H1 (cell line): Measurements from ENCODE around the gene C16orf54. TPM values are rescaled to one million over a fixed set of nuclear protein-coding genes. Genes with fewer than 3 reads are reported as not detected.
A peak's percentile ranks its signal among the peaks of the same experiment; 100 is the strongest.

ENCODE experiments used
- CTCF ChIA-PET: fragments of 300-600 bp; sonication (Branson Sonifier 250); formaldehyde crosslinking; loops from one replicate; lab custom pipeline; 2021; ENCODE audit not compliant: partially characterized antibody; lab: Charles Lee
- POLR2A ChIA-PET: fragments of 300-600 bp; sonication (Branson Sonifier 250); formaldehyde crosslinking; loops from one replicate; lab custom pipeline; 2021; ENCODE audit warnings: inconsistent platforms; ENCODE audit not compliant: partially characterized antibody; lab: Charles Lee
- DNase-seq, 2 experiments: peaks; one replicate each; pipeline versions ENCODE4 v3.0.0 to v3.0.0-alpha.2; 2010 to 2022; ENCODE audit warnings: low spot score in 2 of 2, low read depth in 1 of 2, mixed read lengths in 1 of 2
- FAIRE-seq: peaks from 2 replicates; lab custom pipeline; 2011; peaks lifted over from hg19 to GRCh38; lab: Jason Lieb, UNC
- H2AFZ ChIP-seq: 2 replicates; pipeline ENCODE4 v1.8.1; 2012; ENCODE audit warnings: low read length, inconsistent platforms
- H2AK5ac ChIP-seq: 2 replicates; pipeline ENCODE4 v1.6.1; 2013; ENCODE audit warnings: low read depth, low read length
- H2BK120ac ChIP-seq: replicated peaks from 2 replicates; pipeline ENCODE3; 2013; ENCODE audit warnings: low read depth, low read length, inconsistent platforms
- H2BK12ac ChIP-seq: 2 replicates; pipeline ENCODE4 v1.6.1; 2013; ENCODE audit warnings: low read depth, low read length
- H2BK15ac ChIP-seq: 2 replicates; pipeline ENCODE4 v1.6.1; 2013; ENCODE audit warnings: low read length
- H2BK20ac ChIP-seq: 2 replicates; pipeline ENCODE4 v1.6.1; 2013; ENCODE audit warnings: low read length
- H2BK5ac ChIP-seq: 2 replicates; pipeline ENCODE4 v1.6.1; 2013; ENCODE audit warnings: low read depth, low read length
- H3K14ac ChIP-seq: 2 replicates; pipeline ENCODE4 v1.6.1; 2013; ENCODE audit warnings: inconsistent platforms; ENCODE audit not compliant: insufficient read length
- H3K18ac ChIP-seq: 2 replicates; pipeline ENCODE4 v1.6.1; 2013; ENCODE audit warnings: low read length; ENCODE audit errors: extremely low read depth
- H3K23ac ChIP-seq: 2 replicates; pipeline ENCODE4 v1.6.1; 2013; ENCODE audit warnings: inconsistent platforms; ENCODE audit not compliant: insufficient read length
- H3K23me2 ChIP-seq: 2 replicates; pipeline ENCODE4 v1.6.1; 2013; ENCODE audit warnings: low read depth, low read length
- H3K27ac ChIP-seq: 2 replicates; pipeline ENCODE4 v1.6.1; 2011; ENCODE audit warnings: low read depth, low read length, inconsistent platforms
- H3K27me3 ChIP-seq, 4 experiments: replicated peaks in 1 of 4; 1 replicate in 1 of 4; 2 replicates in 3 of 4; pipeline versions ENCODE4 v1.6.1 to v1.8.1; 2011 to 2013; ENCODE audit warnings: low read length in 3 of 4, mild to moderate bottlenecking in 3 of 4, inconsistent platforms in 2 of 4, mixed read lengths in 2 of 4, moderate library complexity in 1 of 4; ENCODE audit not compliant: control insufficient read depth in 3 of 4, insufficient read depth in 3 of 4; ENCODE audit errors: extremely low read depth in 1 of 4
- H3K36me3 ChIP-seq, 4 experiments: 2 replicates each; pipeline versions ENCODE4 v1.6.1 to v1.8.1; 2011 to 2013; ENCODE audit warnings: mild to moderate bottlenecking in 4 of 4, low read length in 3 of 4, moderate library complexity in 2 of 4, control low read depth in 1 of 4, inconsistent platforms in 1 of 4; ENCODE audit not compliant: insufficient read depth in 4 of 4, control insufficient read depth in 2 of 4
- H3K4ac ChIP-seq: replicated peaks from 2 replicates; pipeline ENCODE3; 2013; ENCODE audit warnings: low read length, low read depth, mixed read lengths, inconsistent platforms; ENCODE audit not compliant: insufficient read length
- H3K4me1 ChIP-seq, 4 experiments: replicated peaks in 1 of 4; 1 replicate in 1 of 4; 2 replicates in 3 of 4; pipeline versions ENCODE4 v1.6.1 to v1.8.1; 2011 to 2013; ENCODE audit warnings: low read length in 3 of 4, inconsistent platforms in 2 of 4, mixed read lengths in 1 of 4; ENCODE audit not compliant: insufficient read depth in 4 of 4, control insufficient read depth in 3 of 4
- H3K4me2 ChIP-seq, 2 experiments: 2 replicates each; pipeline versions ENCODE4 v1.6.1 to v1.8.1; 2011 to 2013; ENCODE audit warnings: low read depth in 2 of 2, low read length in 2 of 2, control low read depth in 1 of 2, inconsistent platforms in 1 of 2, mild to moderate bottlenecking in 1 of 2; ENCODE audit not compliant: insufficient read depth in 1 of 2
- H3K4me3 ChIP-seq, 4 experiments: fragments of 200-600, 300-600 bp in 1 of 4; sonication (generic), shearing (Covaris generic), sonication (Bioruptor Twin) in 1 of 4; 2 replicates each; pipeline versions ENCODE4 v1.5.1 to v1.8.1; 2011 to 2016; ENCODE audit warnings: low read length in 4 of 4, low read depth in 3 of 4, control low read depth in 2 of 4, inconsistent platforms in 2 of 4, mild to moderate bottlenecking in 2 of 4, mixed read lengths in 1 of 4, moderate library complexity in 1 of 4; ENCODE audit not compliant: insufficient read depth in 2 of 4; ENCODE audit errors: extremely low read depth in 1 of 4
- H3K56ac ChIP-seq: replicated peaks from 2 replicates; pipeline ENCODE3; 2013; ENCODE audit warnings: low read depth, mild to moderate bottlenecking, mixed read lengths, low read length, inconsistent platforms; ENCODE audit not compliant: insufficient read length
- H3K79me1 ChIP-seq: 2 replicates; pipeline ENCODE4 v1.6.1; 2013; ENCODE audit warnings: low read depth, low read length, control low read depth
- H3K79me2 ChIP-seq, 2 experiments: 2 replicates each; pipeline versions ENCODE4 v1.6.1 to v1.8.1; 2012 to 2013; ENCODE audit warnings: low read length in 2 of 2, mild to moderate bottlenecking in 2 of 2, inconsistent platforms in 1 of 2; ENCODE audit not compliant: insufficient read depth in 2 of 2, control insufficient read depth in 1 of 2
- H3K9ac ChIP-seq, 4 experiments: replicated peaks in 1 of 4; 1 replicate in 1 of 4; 2 replicates in 3 of 4; pipeline versions ENCODE4 v1.6.1 to v1.8.1; 2011 to 2013; ENCODE audit warnings: low read depth in 3 of 4, low read length in 3 of 4, control low read depth in 2 of 4, mild to moderate bottlenecking in 2 of 4, moderate library complexity in 2 of 4, inconsistent platforms in 1 of 4; ENCODE audit errors: extremely low read depth in 1 of 4
- H3K9me3 ChIP-seq, 2 experiments: 2 replicates each; pipeline versions ENCODE4 v1.6.1 to v1.8.1; 2012 to 2013; ENCODE audit warnings: mild to moderate bottlenecking in 2 of 2, moderate library complexity in 2 of 2, control low read depth in 1 of 2, inconsistent platforms in 1 of 2, low read depth in 1 of 2, low read length in 1 of 2, mixed read lengths in 1 of 2; ENCODE audit not compliant: insufficient read depth in 2 of 2
- H4K20me1 ChIP-seq, 2 experiments: replicated peaks in 1 of 2; 2 replicates each; pipeline versions ENCODE3 to v1.8.1; 2011 to 2013; ENCODE audit warnings: inconsistent platforms in 2 of 2, low read length in 2 of 2, mild to moderate bottlenecking in 1 of 2; ENCODE audit not compliant: insufficient read depth in 2 of 2, control insufficient read depth in 1 of 2
- H4K5ac ChIP-seq: 2 replicates; pipeline ENCODE4 v1.6.1; 2013; ENCODE audit warnings: low read length, low read depth, mixed read lengths, inconsistent platforms; ENCODE audit not compliant: insufficient read length
- H4K8ac ChIP-seq: 2 replicates; pipeline ENCODE4 v1.8.0; 2013; ENCODE audit warnings: mild to moderate bottlenecking, moderate library complexity, low read length, inconsistent platforms; ENCODE audit not compliant: insufficient read depth; ENCODE audit errors: extremely low read depth
- H4K91ac ChIP-seq: replicated peaks from 2 replicates; pipeline ENCODE3; 2013; ENCODE audit warnings: low read length, mixed read lengths, inconsistent platforms; ENCODE audit not compliant: insufficient read length
- WGBS, 2 experiments: shearing (Covaris generic) in 1 of 2; methylation state at CpG; one replicate each; pipeline versions ENCODE4 v1.1.6 to v1.1.7; 2013 to 2015; ENCODE audit warnings: low lambda C conversion rate in 2 of 2, mixed read lengths in 2 of 2, inconsistent platforms in 1 of 2, low coverage in 1 of 2, missing lambda C conversion rate in 1 of 2; ENCODE audit not compliant: insufficient replicate concordance in 2 of 2, insufficient coverage in 1 of 2, insufficient read length in 1 of 2; ENCODE audit errors: extremely low coverage in 1 of 2, missing lambda C conversion rate in 1 of 2; 5-methylcytosine and 5-hydroxymethylcytosine counted together
- polyA plus RNA-seq, 7 experiments: library from polyadenylated mRNA; depleted of rRNA in 3 of 7; stranded (reverse) in 5 of 7; unstranded in 2 of 7; fragments of >200 nt in 5 of 7; fragments of 200-250 nt in 2 of 7; gene quantifications; 1 replicate in 5 of 7; 2 replicates in 1 of 7; 4 replicates in 1 of 7; pipeline versions ENCODE4 v1.2.1 to v1.2.3, GENCODE V29; 2011 to 2013; ENCODE audit warnings: missing spikeins in 2 of 7, mixed read lengths in 2 of 7
- total RNA-seq: library from RNA; stranded (reverse); fragmentation: NEBNext Ultra II Directional; extraction: Animal tissue kit (Norgen Biotek cat#: 25700); gene quantifications from 2 replicates; pipeline ENCODE4 v1.2.1, GENCODE V29; 2021

C16orf54 gene
- total and polyA plus RNA-seq, 2 of the 8 experiments (the other 6 are each of a cell fraction or from before 2014, with no cell fraction given), result not detected

GRCh38 chr16:29760567-29761279, 14.9 kb upstream of the C16orf54 start:
- H3K4me2 ChIP-seq, result no peak overlapping the region
- H3K4ac ChIP-seq, result no peak overlapping the region
- H3K18ac ChIP-seq, result no peak overlapping the region; the same call in 1 of the 2 replicates
- no peaks in the 10 kb centered on the region for H3K79me1 ChIP-seq
- no peak overlapping the region for H3K9ac ChIP-seq
- H3K23ac ChIP-seq, result no peak overlapping the region
- H2BK12ac ChIP-seq, result no peak overlapping the region
- no peak overlapping the region for H2BK20ac ChIP-seq
- H4K8ac ChIP-seq, result no peak overlapping the region
- H3K14ac ChIP-seq, result no peak overlapping the region
- WGBS, 2 experiments, result 73% methylated on average over 9 of the region's 9 CpGs; no CpG with 5 or more reads in 1 of the 2 experiments
- POLR2A ChIA-PET, result interaction anchor here (1.0 to 2.2 kb wide), 7 partner anchors 9 to 46 kb away, joined by 3 to 8 read pairs (median 4); no protein-coding TSS in a partner anchor
- no peaks in the 10 kb centered on the region for H3K9me3 ChIP-seq
- no peaks in the 10 kb centered on the region for H3K4me1 ChIP-seq
- no peak for FAIRE-seq
- DNase-seq, result no peak
- no peaks in the 10 kb centered on the region for H4K20me1 ChIP-seq
- no peak overlapping the region for H2AK5ac ChIP-seq
- H3K27me3 ChIP-seq, result no peaks in the 10 kb centered on the region
- H2BK5ac ChIP-seq, result no peak overlapping the region
- no peak overlapping the region for H2BK15ac ChIP-seq
- H3K36me3 ChIP-seq, result no peaks in the 10 kb centered on the region
- no peaks in the 10 kb centered on the region for H3K79me2 ChIP-seq
- H4K5ac ChIP-seq, result no peak overlapping the region
- no peaks in the 10 kb centered on the region for H3K23me2 ChIP-seq
- H3K4me3 ChIP-seq, result no peak overlapping the region
- H2AFZ ChIP-seq, result 0 out of 2 replicates have a peak overlapping the region, but pooled peaks have one; percentile 19
- CTCF ChIA-PET, result interaction anchor here (0.6 to 7.0 kb wide), 4 partner anchors 23 to 60 kb away, joined by 3 to 29 read pairs (median 3); no protein-coding TSS in a partner anchor
- H4K91ac ChIP-seq, result no peak overlapping the region
- no peak overlapping the region for H2BK120ac ChIP-seq
- no peak overlapping the region for H3K27ac ChIP-seq
- H3K56ac ChIP-seq, result no peak overlapping the region
